HG02852 (cell line): Measurements from ENCODE around the gene MRPL20.
"Not testable (repeated sequence)": the region's sequence is repeated elsewhere in the genome, so short reads cannot be mapped to it uniquely, and the experiment has no call there.

Experiments
- ATAC-seq: cut with Tn5 transposase; IDR thresholded peaks from one replicate; pipeline ENCODE4 v1.9.1; 2021; ENCODE audit warnings: mild to moderate bottlenecking, moderate library complexity; ENCODE audit not compliant: unreplicated experiment

MRPL20 gene

GRCh38 chr1:1411626-1412025 is 4.5 kb upstream of the MRPL20 start:
- no peak for ATAC-seq

DNA sequence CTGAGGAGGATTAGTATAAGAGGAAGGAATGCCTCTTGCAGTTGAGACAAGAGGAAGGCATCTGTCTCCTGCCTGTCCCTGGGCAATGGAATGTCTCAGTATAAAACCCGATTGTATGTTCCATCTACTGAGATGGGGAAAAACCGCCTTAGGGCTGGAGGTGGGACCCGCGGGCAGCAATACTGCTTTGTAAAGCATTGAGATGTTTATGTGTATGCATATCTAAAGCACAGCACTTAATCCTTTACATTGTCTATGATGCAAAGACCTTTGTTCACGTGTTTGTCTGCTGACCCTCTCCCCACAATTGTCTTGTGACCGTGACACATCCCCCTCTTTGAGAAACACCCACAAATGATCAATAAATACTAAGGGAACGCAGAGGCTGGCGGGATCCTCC is 3.1 kb upstream of the MRPL20 start:
- ATAC-seq: not testable (repeated sequence)

- peak; percentile 25 for ATAC-seq
Measured at GRCh38 chr1:1407636-1408318, 684 bp upstream of the MRPL20 start.

DNA sequence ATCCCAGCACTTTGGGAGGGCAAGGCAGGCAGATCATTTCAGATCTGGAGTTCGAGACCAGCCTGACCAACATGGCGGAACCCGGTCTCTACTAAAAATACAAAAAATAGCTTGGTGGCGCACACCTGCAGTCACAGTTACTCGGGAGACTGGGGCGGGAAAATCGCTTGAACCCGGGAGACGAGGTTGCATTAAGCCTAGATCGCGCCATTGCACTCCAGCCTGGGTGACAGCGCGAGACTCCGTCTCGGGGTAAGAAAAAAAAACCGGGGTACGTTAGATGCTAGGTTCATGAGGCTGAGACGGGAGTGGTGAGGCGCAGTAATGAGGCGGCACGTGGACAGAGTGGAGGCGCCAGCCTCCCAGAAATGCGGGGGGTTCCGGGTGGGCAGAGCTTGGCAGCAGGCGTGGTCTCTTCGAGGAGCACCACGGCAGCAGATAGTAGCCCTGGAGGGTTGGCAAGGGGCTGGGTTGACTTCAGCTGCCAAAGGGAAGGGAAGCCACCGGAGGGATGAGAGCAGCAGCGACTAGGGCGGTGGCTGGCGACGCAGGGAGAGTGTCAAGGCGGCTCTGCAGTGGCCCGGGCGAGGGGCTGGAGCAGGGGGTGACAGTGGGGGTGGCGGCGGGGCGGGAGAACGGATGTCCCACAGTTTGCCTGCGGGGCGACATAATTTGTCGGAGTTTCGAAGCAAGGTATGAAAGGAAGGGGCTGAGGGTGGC is 832 bp downstream of the MRPL20 start:
- no peak for ATAC-seq

GRCh38 chr1:1403653-1404052 is 3.4 kb downstream of the MRPL20 start:
- no peak for ATAC-seq

- ATAC-seq: not testable (repeated sequence)
Measured at GRCh38 chr1:1402901-1403392, 4.1 kb downstream of the MRPL20 start.

- ATAC-seq: no peak
Measured at GRCh38 chr1:1402072-1402900, 4.8 kb downstream of the MRPL20 start.

DNA sequence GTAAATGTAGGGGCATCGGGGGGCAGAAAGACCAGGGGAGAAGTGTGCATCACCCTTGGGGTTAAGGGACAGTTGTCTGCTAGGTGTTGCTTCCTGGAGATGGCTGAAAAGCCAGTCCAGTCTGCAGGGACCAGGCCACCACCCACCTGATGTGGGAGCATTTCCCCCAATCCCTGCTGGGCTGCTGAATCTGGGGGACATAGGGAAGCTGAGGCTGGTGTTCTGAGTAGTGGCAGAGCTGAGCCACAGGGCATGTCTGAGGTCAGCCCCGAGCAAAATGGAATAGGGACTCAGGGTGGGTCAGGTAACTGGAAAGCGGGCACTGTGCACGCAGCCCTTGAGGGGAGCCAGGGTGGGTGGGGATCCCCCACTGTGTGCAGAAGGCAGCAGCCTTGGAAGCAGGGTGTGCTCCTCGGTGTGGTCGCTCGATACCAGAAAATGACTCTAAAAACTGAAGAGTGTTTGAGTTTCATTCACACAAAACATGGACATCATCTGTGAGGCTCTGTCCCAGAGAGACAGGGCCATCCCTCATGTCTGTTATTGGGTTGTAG is 5.6 kb downstream of the MRPL20 start:
- ATAC-seq: no peak

- ATAC-seq: no peak
Measured at GRCh38 chr1:1400576-1401456, 6.3 kb downstream of the MRPL20 start.

GRCh38 chr1:1399872-1400575 is 7.1 kb downstream of the MRPL20 start:
- no peak for ATAC-seq

- ATAC-seq: peak; percentile 88
Measured at GRCh38 chr1:1399187-1399871, 7.8 kb downstream of the MRPL20 start, which contains the start of gene CCNL2. Gene CCNL2, minus strand, starts transcription at chr1:1399335. Its CDS starts 29 bp downstream, at chr1:1399306.

GRCh38 chr1:1398677-1399186 is 8.4 kb downstream of the MRPL20 start:
- peak; percentile 1 for ATAC-seq

DNA sequence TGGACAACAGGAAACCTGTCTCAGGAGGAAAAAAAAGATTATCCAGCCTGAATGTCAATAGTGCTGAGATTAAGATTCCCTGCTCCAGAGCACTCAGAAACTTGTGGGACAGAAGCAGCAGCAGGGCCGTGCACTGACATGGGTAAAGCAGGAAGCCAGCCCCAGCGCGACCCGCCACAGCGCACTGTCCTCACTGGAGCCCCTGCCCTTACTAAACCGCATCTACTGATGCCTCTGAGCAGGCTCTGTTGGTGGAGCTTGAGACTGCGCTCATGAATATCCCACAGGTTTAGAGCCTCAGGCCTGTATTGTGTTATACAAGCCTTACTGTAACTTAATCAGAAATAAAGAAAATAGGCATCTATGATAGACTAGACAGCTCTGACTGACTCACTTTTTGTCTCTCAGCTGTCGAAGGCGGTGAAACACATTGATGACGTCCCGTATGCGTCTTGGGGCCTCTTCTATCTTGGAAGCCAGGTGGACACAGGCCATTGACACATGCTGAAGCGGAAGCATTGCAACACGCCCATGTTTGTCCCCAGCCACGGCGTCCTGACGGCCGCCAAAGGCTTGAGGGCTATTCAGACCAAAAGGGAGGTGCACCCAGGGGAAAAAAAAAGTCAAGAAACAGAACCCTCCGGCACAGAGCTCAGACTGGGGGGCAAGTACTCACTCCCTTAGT is 9.1 kb downstream of the MRPL20 start:
- ATAC-seq: no peak

DNA sequence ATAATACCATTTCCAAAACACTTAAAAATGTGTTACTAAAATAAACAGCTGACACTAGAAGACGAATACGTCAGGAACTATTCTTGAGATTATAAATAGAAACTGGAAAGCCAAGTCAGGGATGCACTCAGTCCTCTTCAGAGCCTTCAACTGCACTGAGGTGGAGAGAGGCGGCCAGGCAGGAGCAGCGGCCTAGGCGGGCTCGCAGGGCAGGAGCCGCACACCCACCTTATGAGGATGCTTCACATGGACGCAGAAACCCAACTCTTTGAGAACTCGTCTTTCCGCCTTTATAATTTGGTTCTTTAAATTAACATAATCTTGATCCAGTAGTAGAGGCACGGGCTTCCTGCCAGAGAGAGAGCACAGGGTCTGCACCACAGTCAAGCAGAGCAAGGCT is 11.9 kb downstream of the MRPL20 start:
- ATAC-seq: no peak

- ATAC-seq: no peak
Measured at GRCh38 chr1:1394116-1394515, 13.0 kb downstream of the MRPL20 start.

DNA sequence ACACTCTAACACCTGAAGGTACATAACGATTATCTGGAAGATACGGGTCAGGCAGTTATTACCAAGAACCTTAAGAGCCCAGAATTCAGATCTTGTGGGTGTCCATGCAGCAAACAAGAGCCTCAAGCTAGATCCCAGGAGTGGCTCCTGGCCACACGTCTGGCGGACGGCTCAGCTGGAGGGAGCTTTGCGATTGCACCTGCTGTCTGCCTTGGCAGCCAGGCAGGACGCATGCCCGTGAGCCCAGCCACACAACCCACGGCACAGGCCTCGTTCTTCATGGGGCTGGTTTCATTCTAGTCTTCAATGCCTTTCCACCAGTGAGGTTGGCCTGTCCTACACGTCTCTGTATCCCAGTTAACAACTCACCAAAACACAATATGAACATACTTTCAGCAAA is 13.7 kb downstream of the MRPL20 start:
- no peak for ATAC-seq

- ATAC-seq: no peak
Measured at GRCh38 chr1:1393014-1393413, 14.1 kb downstream of the MRPL20 start.

DNA sequence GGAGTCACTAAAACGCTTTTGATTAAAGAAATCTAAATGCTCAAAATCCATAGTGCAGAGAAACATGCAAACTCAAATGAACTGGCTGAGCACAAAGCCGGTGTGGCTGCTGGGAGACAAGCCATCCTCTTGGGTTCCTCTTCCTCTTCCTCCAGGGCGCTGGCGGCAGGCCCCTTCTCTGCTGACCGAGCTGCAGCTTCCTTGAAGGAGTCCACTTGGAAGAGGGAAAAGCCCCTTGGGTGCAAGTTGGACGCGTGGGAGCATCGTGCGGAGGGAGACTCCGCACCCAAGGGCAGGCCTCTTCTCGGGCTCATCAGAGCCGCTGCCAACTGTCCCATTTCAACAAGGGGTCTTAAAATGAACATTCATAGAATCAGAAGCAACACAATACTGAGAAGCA is 15.9 kb downstream of the MRPL20 start:
- no peak for ATAC-seq
